ENCODE data around the gene PRCC. TPM values are rescaled to one million over a fixed set of nuclear protein-coding genes. Genes with fewer than 3 reads are reported as not detected.
A peak's percentile ranks its signal among the peaks of the same experiment; 100 is the strongest.

PRCC gene
- total and polyA plus RNA-seq, 2 of the 8 experiments (the other 6 are each of a cell fraction or from before 2014, with no cell fraction given): 95.2 to 115 TPM

- Histone ChIP-seq H3K79me2 (ENCODE audit: control insufficient read depth in 1 of 2, insufficient read depth in 2 of 2, low read length in 2 of 2) (no peaks in the 10 kb centered on the region), H3K9ac (replicated peaks in 1 of 4; ENCODE audit: extremely low read depth in 1 of 4, low read depth in 3 of 4, low read length in 3 of 4) (peak overlapping the region in 1 of 4 experiments; percentile 34; a peak in 2 of 7 replicates), H3K56ac (replicated peaks; ENCODE audit: insufficient read length, low read depth, low read length) (no peak overlapping the region), H2BK15ac (ENCODE audit: low read length) (0 out of 2 replicates have a peak overlapping the region, but pooled peaks have one; percentile 36), H3K79me1 (ENCODE audit: low read depth, low read length) (no peaks in the 10 kb centered on the region), H4K5ac (ENCODE audit: insufficient read length, low read depth, low read length) (peak overlapping the region; percentile 6), H3K14ac (ENCODE audit: insufficient read length) (no peak overlapping the region), H3K9me3 (ENCODE audit: insufficient read depth in 2 of 2, low read depth in 1 of 2, low read length in 1 of 2) (no peaks in the 10 kb centered on the region), H3K36me3 (ENCODE audit: control insufficient read depth in 2 of 4, insufficient read depth in 4 of 4, low read length in 3 of 4) (no peaks in the 10 kb centered on the region), H3K23ac (ENCODE audit: insufficient read length) (no peak overlapping the region), H2AFZ (ENCODE audit: low read length) (no peak overlapping the region), H3K18ac (ENCODE audit: extremely low read depth, low read length) (peak overlapping the region; percentile 81; the same call in 1 of the 2 replicates), H3K23me2 (ENCODE audit: low read depth, low read length) (peaks cover 2% of the 10 kb centered on the region; the same call in 1 of the 2 replicates), H4K91ac (replicated peaks; ENCODE audit: insufficient read length, low read length) (peak overlapping the region; percentile 83), H3K4me1 (replicated peaks in 1 of 4; ENCODE audit: control insufficient read depth in 3 of 4, insufficient read depth in 4 of 4, low read length in 3 of 4) (peaks cover 0 to 11% (median 5%) of the 10 kb centered on the region in 4 experiments; a peak in 6 of 7 replicates), H3K4me3 (ENCODE audit: extremely low read depth in 1 of 4, insufficient read depth in 2 of 4, low read depth in 3 of 4, low read length in 4 of 4) (peak overlapping the region; percentile 3 to 55 (median 38)), H3K27ac (ENCODE audit: low read depth, low read length) (no peak overlapping the region), H3K4me2 (ENCODE audit: insufficient read depth in 1 of 2, low read depth in 2 of 2, low read length in 2 of 2) (peak overlapping the region; percentile 69 to 93), H3K4ac (replicated peaks; ENCODE audit: insufficient read length, low read depth, low read length) (no peak overlapping the region), H2AK5ac (ENCODE audit: low read depth, low read length) (no peak overlapping the region), H2BK12ac (ENCODE audit: low read depth, low read length) (peak overlapping the region; percentile 77; the same call in 1 of the 2 replicates), H2BK20ac (ENCODE audit: low read length) (no peak overlapping the region), H4K8ac (ENCODE audit: extremely low read depth, insufficient read depth, low read length) (peak overlapping the region; percentile 35), H4K20me1 (replicated peaks in 1 of 2; ENCODE audit: control insufficient read depth in 1 of 2, insufficient read depth in 2 of 2, low read length in 2 of 2) (no peaks in the 10 kb centered on the region), H2BK120ac (replicated peaks; ENCODE audit: low read depth, low read length) (no peak overlapping the region), H3K27me3 (replicated peaks in 1 of 4; ENCODE audit: control insufficient read depth in 3 of 4, extremely low read depth in 1 of 4, insufficient read depth in 3 of 4, low read length in 3 of 4) (peaks cover 1 to 48% (median 42%) of the 10 kb centered on the region in 4 experiments), H2BK5ac (ENCODE audit: low read depth, low read length) (no peak overlapping the region)
- no peak for TF ChIP-seq HDAC2 (IDR thresholded peaks at IDR 0.05; ENCODE audit: borderline replicate concordance in 1 of 2, low read depth in 2 of 2, low read length in 2 of 2)
- TF ChIP-seq NRF1 (IDR thresholded peaks at IDR 0.05; ENCODE audit: low read depth, low read length): no peak
- FAIRE-seq (no peak), DNase-seq (ENCODE audit: low read depth in 1 of 2, low spot score in 2 of 2) (no peak)
- WGBS, 2 experiments (ENCODE audit: extremely low coverage in 1 of 2, insufficient coverage in 1 of 2, insufficient read length in 1 of 2, insufficient replicate concordance in 2 of 2, low coverage in 1 of 2, low lambda C conversion rate in 2 of 2, missing lambda C conversion rate in 1 of 2): 55% methylated on average over 10 of the region's 10 CpGs; no CpG with 5 or more reads in 1 of the 2 experiments
- ChIA-PET CTCF (ENCODE audit: partially characterized antibody) (interaction anchor here (0.9 to 31.8 kb wide), 17 partner anchors 15 to 154 kb away, joined by 3 to 491 read pairs (median 5); partner anchors contain the start of genes INSRR and PEAR1), POLR2A (ENCODE audit: partially characterized antibody) (interaction anchor here (0.8 to 2.0 kb wide), 7 partner anchors 11 to 113 kb away, joined by 3 to 7 read pairs (median 4); partner anchors contain the start of genes INSRR and METTL25B)
Observed at GRCh38 chr1:156813298-156813697, 46.0 kb downstream of the PRCC start.
